Measurements from ENCODE around the gene MEOX1.

MEOX1 gene

DNA sequence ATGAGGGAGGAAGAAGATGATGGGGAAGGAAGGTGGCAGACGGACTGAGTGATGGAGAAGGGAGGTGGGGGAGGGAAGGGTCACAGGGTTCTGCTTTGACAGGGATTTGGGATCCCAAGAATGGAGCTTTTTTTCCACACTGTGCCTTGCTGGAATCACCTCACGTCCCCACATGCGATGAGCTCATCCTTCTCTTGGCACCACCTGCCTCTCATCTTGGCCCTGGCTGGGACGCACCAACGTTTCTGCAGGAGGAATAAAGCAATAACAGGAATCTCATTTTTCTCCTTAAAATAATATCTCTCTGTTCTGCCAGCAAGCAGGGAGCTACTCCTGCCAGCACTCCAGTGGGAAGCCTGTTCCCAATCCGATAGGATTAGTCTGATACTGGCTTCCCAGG, 47.8 kb downstream of the MEOX1 start:
- H3K4me2 ChIP-seq (ENCODE audit: low read length) = no peak overlapping the region
- H3K36me3 ChIP-seq (ENCODE audit: insufficient read depth, low read length) = no peaks in the 10 kb centered on the region
- H3K9ac ChIP-seq (ENCODE audit: low read length) = no peak overlapping the region
- 0 out of 2 replicates have a peak, but pooled peaks cover 3% of the 10 kb centered on the region for H3K9me3 ChIP-seq (ENCODE audit: low read length)
- no peaks in the 10 kb centered on the region for H3K9me2 ChIP-seq (ENCODE audit: low read depth, low read length)
- H3K79me2 ChIP-seq (ENCODE audit: insufficient read depth, low read length) = no peaks in the 10 kb centered on the region
- H3K4me3 ChIP-seq (ENCODE audit: low read depth, low read length, poor library complexity, severe bottlenecking) = no peak overlapping the region
- no peak overlapping the region for H2AFZ ChIP-seq (ENCODE audit: low read length)
- no peaks in the 10 kb centered on the region for H4K20me1 ChIP-seq (ENCODE audit: insufficient read depth, low read length)
- TF ChIP-seq, protein P1, sequence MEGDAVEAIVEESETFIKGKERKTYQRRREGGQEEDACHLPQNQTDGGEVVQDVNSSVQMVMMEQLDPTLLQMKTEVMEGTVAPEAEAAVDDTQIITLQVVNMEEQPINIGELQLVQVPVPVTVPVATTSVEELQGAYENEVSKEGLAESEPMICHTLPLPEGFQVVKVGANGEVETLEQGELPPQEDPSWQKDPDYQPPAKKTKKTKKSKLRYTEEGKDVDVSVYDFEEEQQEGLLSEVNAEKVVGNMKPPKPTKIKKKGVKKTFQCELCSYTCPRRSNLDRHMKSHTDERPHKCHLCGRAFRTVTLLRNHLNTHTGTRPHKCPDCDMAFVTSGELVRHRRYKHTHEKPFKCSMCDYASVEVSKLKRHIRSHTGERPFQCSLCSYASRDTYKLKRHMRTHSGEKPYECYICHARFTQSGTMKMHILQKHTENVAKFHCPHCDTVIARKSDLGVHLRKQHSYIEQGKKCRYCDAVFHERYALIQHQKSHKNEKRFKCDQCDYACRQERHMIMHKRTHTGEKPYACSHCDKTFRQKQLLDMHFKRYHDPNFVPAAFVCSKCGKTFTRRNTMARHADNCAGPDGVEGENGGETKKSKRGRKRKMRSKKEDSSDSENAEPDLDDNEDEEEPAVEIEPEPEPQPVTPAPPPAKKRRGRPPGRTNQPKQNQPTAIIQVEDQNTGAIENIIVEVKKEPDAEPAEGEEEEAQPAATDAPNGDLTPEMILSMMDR (IDR thresholded peaks at IDR 0.05; ENCODE audit: low read length) = no peak
- no peak for TF ChIP-seq EZH2 (IDR thresholded peaks at IDR 0.05; ENCODE audit: borderline replicate concordance, low read length)
- H3K27ac ChIP-seq (ENCODE audit: low read depth, low read length, poor library complexity, severe bottlenecking) = no peak overlapping the region
- H3F3A ChIP-seq (ENCODE audit: insufficient read depth, low read length) = no peaks in the 10 kb centered on the region
- H3K4me1 ChIP-seq (ENCODE audit: insufficient read depth, low read length, severe bottlenecking) = no peaks in the 10 kb centered on the region
- H3K27me3 ChIP-seq (ENCODE audit: insufficient read depth, low read length) = no peaks in the 10 kb centered on the region; the same call in 1 of the 2 replicates

DNA sequence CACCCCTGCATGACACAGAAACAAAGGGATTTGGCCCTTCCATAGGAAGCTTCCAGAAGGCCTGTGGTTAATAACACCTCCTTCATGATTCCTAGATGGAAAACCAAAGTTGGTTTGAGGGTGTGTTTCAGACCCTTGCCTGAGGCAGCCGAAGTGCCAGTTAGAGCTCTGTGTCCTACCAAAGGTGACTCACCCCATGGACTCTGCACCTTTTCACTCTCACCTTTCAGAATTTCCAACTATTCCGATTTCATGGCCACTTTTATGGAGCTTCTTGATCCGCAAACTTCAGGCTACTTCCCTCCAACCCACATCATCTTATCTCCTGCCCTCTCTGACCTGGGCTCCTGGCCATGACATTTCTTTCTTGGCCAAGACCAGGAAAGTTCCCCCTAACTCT, 49.2 kb downstream of the MEOX1 start:
- Histone ChIP-seq H3K4me3 (ENCODE audit: low read depth, low read length, poor library complexity, severe bottlenecking) (no peak overlapping the region), H3K9me2 (ENCODE audit: low read depth, low read length) (no peaks in the 10 kb centered on the region), H3F3A (ENCODE audit: insufficient read depth, low read length) (no peaks in the 10 kb centered on the region), H3K4me2 (ENCODE audit: low read length) (no peak overlapping the region), H3K79me2 (ENCODE audit: insufficient read depth, low read length) (no peaks in the 10 kb centered on the region), H2AFZ (ENCODE audit: low read length) (no peak overlapping the region), H3K36me3 (ENCODE audit: insufficient read depth, low read length) (no peaks in the 10 kb centered on the region), H3K4me1 (ENCODE audit: insufficient read depth, low read length, severe bottlenecking) (no peaks in the 10 kb centered on the region), H3K9me3 (ENCODE audit: low read length) (0 out of 2 replicates have a peak, but pooled peaks cover 3% of the 10 kb centered on the region), H4K20me1 (ENCODE audit: insufficient read depth, low read length) (no peaks in the 10 kb centered on the region), H3K9ac (ENCODE audit: low read length) (no peak overlapping the region), H3K27ac (ENCODE audit: low read depth, low read length, poor library complexity, severe bottlenecking) (no peak overlapping the region), H3K27me3 (ENCODE audit: insufficient read depth, low read length) (no peaks in the 10 kb centered on the region; the same call in 1 of the 2 replicates)
- no peak for TF ChIP-seq EZH2 (IDR thresholded peaks at IDR 0.05; ENCODE audit: borderline replicate concordance, low read length)
- TF ChIP-seq, protein P1 (IDR thresholded peaks at IDR 0.05; ENCODE audit: low read length) = no peak

DNA sequence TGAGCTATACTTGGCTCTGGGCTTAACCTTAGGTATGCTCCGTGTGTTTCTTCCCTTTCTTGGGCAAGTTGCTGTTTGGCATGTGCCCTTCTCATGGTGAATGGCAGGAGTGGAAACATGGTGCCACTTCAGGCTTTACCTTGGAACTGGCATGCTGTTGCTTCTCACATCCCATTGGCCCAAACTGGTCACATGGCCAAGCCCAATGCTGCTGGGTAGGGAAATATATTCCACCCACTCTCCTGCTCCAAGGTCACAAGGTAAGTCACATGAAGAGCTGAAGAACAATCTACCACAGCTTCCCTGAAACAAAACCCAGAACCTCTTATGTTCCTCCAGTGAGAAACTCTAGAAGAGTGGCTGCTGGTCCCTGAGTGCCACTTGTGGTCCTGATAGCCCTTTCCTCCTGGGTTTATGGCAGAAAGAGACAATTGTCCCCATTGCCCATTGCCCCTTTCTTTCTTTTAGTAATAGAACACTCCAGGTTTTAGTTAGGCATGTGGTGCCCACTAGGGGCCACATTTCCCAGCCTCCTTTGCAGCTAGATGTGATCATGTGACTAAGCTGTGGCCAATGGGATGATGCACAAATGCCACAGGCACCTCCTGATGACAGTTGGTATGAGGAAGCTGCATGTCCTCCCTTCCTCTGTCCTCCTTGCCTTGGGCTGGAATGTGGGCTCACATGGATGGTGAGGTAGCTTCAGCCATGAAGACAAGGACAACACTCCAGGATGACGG, 50.3 kb downstream of the MEOX1 start:
- Histone ChIP-seq H3K9me2 (ENCODE audit: low read depth, low read length) (no peaks in the 10 kb centered on the region), H3K9me3 (ENCODE audit: low read length) (0 out of 2 replicates have a peak, but pooled peaks cover 3% of the 10 kb centered on the region)

More for the DNA sequence above, 50.3 kb downstream of the MEOX1 start:
- H3K9ac ChIP-seq (ENCODE audit: low read length) = no peak overlapping the region
- H4K20me1 ChIP-seq (ENCODE audit: insufficient read depth, low read length) = no peaks in the 10 kb centered on the region
- H3K27ac ChIP-seq (ENCODE audit: low read depth, low read length, poor library complexity, severe bottlenecking) = no peak overlapping the region
- H3K4me2 ChIP-seq (ENCODE audit: low read length) = no peak overlapping the region
- no peaks in the 10 kb centered on the region; the same call in 1 of the 2 replicates for H3K27me3 ChIP-seq (ENCODE audit: insufficient read depth, low read length)
- H3K79me2 ChIP-seq (ENCODE audit: insufficient read depth, low read length) = no peaks in the 10 kb centered on the region
- H2AFZ ChIP-seq (ENCODE audit: low read length) = no peak overlapping the region
- TF ChIP-seq, protein P1 (IDR thresholded peaks at IDR 0.05; ENCODE audit: low read length) = no peak
- TF ChIP-seq EZH2 (IDR thresholded peaks at IDR 0.05; ENCODE audit: borderline replicate concordance, low read length) = no peak
- H3K4me3 ChIP-seq (ENCODE audit: low read depth, low read length, poor library complexity, severe bottlenecking) = no peak overlapping the region
- H3F3A ChIP-seq (ENCODE audit: insufficient read depth, low read length) = no peaks in the 10 kb centered on the region
- no peaks in the 10 kb centered on the region for H3K36me3 ChIP-seq (ENCODE audit: insufficient read depth, low read length)
- no peaks in the 10 kb centered on the region for H3K4me1 ChIP-seq (ENCODE audit: insufficient read depth, low read length, severe bottlenecking)

All from OCI-LY1 (cell line).